ACC112 (cell line): Measurements from ENCODE around the gene KCNC2.

Experiments used
- H2AFZ ChIP-seq: fragments of 200-600 bp; sonication (generic); one replicate; pipeline ENCODE4 v1.6.0; 2017; ENCODE audit warnings: antibody characterized with exemption, low read length; ENCODE audit not compliant: unreplicated experiment
- H3K27ac ChIP-seq: fragments of 200-600 bp; sonication (generic); 2 replicates; pipeline ENCODE4 v1.5.1; 2014; ENCODE audit warnings: low read depth, mild to moderate bottlenecking, antibody characterized with exemption, low read length, moderate library complexity
- H3K27me3 ChIP-seq: fragments of 200-600 bp; sonication (generic); 2 replicates; pipeline ENCODE4 v1.6.1; 2014; ENCODE audit warnings: mild to moderate bottlenecking, antibody characterized with exemption, low read length, moderate library complexity, mixed read lengths; ENCODE audit not compliant: insufficient read depth
- H3K36me3 ChIP-seq: fragments of 200-600 bp; sonication (generic); 2 replicates; pipeline ENCODE4 v1.6.1; 2016; ENCODE audit warnings: mild to moderate bottlenecking, antibody characterized with exemption, low read length, moderate library complexity, mixed read lengths; ENCODE audit not compliant: insufficient read depth
- H3K4me1 ChIP-seq: fragments of 200-600 bp; sonication (generic); one replicate; pipeline ENCODE4 v1.6.1; 2016; ENCODE audit warnings: low read length, mixed read lengths; ENCODE audit not compliant: insufficient read depth, unreplicated experiment, control insufficient read depth
- H3K4me3 ChIP-seq: fragments of 200-600 bp; sonication (generic); 2 replicates; pipeline ENCODE4 v1.5.1; 2014; ENCODE audit warnings: mild to moderate bottlenecking, low read depth, low read length
- H3K79me2 ChIP-seq: fragments of 200-600 bp; sonication (generic); one replicate; pipeline ENCODE4 v1.6.0; 2016; ENCODE audit warnings: low read length; ENCODE audit not compliant: control insufficient read depth, unreplicated experiment, insufficient read depth

Gene KCNC2

DNA sequence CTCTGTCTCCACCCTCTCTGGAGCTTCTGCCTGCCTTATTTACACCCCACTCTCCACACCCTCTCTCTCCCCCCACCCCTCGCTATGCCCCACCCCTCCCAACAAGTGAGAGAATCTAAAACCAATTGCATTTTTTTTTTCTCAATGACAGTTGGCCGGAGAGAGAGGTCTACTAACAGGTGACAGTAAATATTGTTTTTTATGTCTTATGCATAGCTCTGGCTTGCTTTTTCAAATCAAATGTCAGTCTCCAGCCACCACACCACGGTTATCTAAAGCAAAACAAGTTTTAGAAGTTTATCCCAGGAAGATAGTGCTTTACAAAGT, at the start of gene KCNC2:
KCNC2 (minus strand) TSS at position 28 of the 327 bp plus-strand sequence.
- Histone ChIP-seq H3K79me2 (no peaks in the 10 kb centered on the region), H3K4me1 (no peaks in the 10 kb centered on the region), H3K4me3 (peak within 1 kb of the TSS; percentile 59), H3K36me3 (no peaks in the 10 kb centered on the region), H3K27ac (no peak within 1 kb of the TSS), H3K27me3 (peaks cover 74% of the 10 kb centered on the region), H2AFZ (no peak within 1 kb of the TSS)

- H3K79me2 ChIP-seq = no peaks in the 10 kb centered on the region
- H2AFZ ChIP-seq = no peak overlapping the region
- H3K4me1 ChIP-seq = no peaks in the 10 kb centered on the region
- no peak overlapping the region for H3K4me3 ChIP-seq
- no peak overlapping the region for H3K27ac ChIP-seq
- H3K36me3 ChIP-seq = no peaks in the 10 kb centered on the region
- no peaks in the 10 kb centered on the region for H3K27me3 ChIP-seq
Measured at GRCh38 chr12:75259143-75259542, 49.5 kb upstream of the KCNC2 start.

GRCh38 chr12:75257510-75257909, 47.9 kb upstream of the KCNC2 start:
- Histone ChIP-seq H2AFZ (peak overlapping the region; percentile 68), H3K27me3 (no peaks in the 10 kb centered on the region), H3K4me1 (no peaks in the 10 kb centered on the region), H3K27ac (no peak overlapping the region), H3K4me3 (peak overlapping the region; percentile 68), H3K79me2 (no peaks in the 10 kb centered on the region), H3K36me3 (no peaks in the 10 kb centered on the region)

- no peaks in the 10 kb centered on the region for H3K4me1 ChIP-seq
- no peaks in the 10 kb centered on the region for H3K36me3 ChIP-seq
- H2AFZ ChIP-seq = no peak overlapping the region
- H3K79me2 ChIP-seq = no peaks in the 10 kb centered on the region
- no peak overlapping the region for H3K27ac ChIP-seq
- no peak overlapping the region for H3K4me3 ChIP-seq
- H3K27me3 ChIP-seq = no peaks in the 10 kb centered on the region
Measured at GRCh38 chr12:75245108-75245507, 35.5 kb upstream of the KCNC2 start.

- Histone ChIP-seq H3K27ac (no peak overlapping the region), H3K36me3 (no peaks in the 10 kb centered on the region), H3K79me2 (no peaks in the 10 kb centered on the region), H3K4me3 (no peak overlapping the region), H3K4me1 (no peaks in the 10 kb centered on the region), H2AFZ (no peak overlapping the region), H3K27me3 (0 out of 2 replicates have a peak, but pooled peaks cover 6% of the 10 kb centered on the region)
Measured at GRCh38 chr12:75239987-75240386, 30.3 kb upstream of the KCNC2 start.

DNA sequence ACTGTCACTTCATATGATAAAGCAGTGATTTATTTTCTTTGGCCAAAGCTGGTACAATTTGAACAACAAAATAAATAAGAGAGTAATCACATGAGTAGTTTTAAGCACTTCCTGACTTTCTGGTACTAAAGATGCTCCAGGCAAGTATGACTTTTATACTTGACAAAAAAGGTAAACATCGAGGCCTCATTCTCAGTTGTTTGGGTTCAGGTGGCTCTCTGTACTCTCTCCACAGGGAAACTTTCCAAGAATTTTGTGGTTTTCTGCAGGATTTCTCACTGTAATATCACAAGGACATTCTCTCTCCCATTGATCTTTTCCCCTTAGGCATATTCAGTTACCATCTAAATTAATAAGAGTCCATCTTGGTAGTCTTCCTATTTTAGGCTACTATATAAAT, 26.6 kb upstream of the KCNC2 start:
- Histone ChIP-seq H3K4me3 (no peak overlapping the region), H2AFZ (no peak overlapping the region), H3K27ac (no peak overlapping the region), H3K79me2 (no peaks in the 10 kb centered on the region), H3K36me3 (no peaks in the 10 kb centered on the region), H3K27me3 (peaks cover 13% of the 10 kb centered on the region; the same call in 1 of the 2 replicates), H3K4me1 (no peaks in the 10 kb centered on the region)

DNA sequence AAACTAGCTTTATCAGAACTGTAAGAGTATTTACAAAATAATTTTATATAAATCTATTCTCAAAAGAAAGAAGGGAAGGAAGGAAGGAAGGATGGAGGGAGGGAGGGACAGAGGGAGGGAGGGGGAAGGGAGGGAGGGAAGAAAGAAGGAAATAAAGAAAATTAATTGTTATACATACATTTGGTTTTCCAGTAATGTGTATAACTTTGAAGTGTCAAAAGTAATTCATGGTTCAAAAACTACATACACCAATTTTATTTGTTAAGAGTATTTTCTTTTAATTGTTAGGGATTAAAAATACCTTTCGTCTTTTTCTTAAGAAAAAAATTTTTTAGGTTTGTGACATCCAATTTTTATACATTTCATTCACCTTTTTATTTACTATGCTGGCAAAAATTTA, 17.5 kb upstream of the KCNC2 start:
- Histone ChIP-seq H3K4me1 (no peaks in the 10 kb centered on the region), H3K4me3 (no peak overlapping the region), H3K79me2 (no peaks in the 10 kb centered on the region), H2AFZ (no peak overlapping the region), H3K36me3 (no peaks in the 10 kb centered on the region), H3K27me3 (peaks cover 14% of the 10 kb centered on the region; the same call in 1 of the 2 replicates), H3K27ac (no peak overlapping the region)

DNA sequence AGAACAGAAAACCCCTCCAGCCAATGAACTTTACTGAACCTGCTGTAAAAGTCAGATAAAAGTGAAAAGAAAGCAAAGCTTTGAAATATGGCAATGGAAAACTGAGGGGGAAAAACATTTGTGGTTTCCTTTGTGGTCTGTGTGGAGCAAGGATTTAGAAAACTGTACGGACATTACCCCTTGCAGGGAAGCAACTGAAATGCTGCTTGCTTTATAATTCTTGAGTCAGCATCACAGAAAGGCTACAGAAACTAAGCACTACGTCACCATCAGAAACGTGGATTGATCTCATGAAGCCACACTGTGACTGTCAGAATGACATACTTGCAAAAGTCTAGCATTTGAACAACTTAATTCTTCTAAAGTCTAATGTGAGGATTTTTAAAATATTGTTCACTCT, 2.4 kb upstream of the KCNC2 start:
- Histone ChIP-seq H3K27ac (no peak overlapping the region), H2AFZ (no peak overlapping the region), H3K79me2 (no peaks in the 10 kb centered on the region), H3K4me3 (no peak overlapping the region), H3K36me3 (no peaks in the 10 kb centered on the region), H3K27me3 (peaks cover 61% of the 10 kb centered on the region), H3K4me1 (no peaks in the 10 kb centered on the region)

DNA sequence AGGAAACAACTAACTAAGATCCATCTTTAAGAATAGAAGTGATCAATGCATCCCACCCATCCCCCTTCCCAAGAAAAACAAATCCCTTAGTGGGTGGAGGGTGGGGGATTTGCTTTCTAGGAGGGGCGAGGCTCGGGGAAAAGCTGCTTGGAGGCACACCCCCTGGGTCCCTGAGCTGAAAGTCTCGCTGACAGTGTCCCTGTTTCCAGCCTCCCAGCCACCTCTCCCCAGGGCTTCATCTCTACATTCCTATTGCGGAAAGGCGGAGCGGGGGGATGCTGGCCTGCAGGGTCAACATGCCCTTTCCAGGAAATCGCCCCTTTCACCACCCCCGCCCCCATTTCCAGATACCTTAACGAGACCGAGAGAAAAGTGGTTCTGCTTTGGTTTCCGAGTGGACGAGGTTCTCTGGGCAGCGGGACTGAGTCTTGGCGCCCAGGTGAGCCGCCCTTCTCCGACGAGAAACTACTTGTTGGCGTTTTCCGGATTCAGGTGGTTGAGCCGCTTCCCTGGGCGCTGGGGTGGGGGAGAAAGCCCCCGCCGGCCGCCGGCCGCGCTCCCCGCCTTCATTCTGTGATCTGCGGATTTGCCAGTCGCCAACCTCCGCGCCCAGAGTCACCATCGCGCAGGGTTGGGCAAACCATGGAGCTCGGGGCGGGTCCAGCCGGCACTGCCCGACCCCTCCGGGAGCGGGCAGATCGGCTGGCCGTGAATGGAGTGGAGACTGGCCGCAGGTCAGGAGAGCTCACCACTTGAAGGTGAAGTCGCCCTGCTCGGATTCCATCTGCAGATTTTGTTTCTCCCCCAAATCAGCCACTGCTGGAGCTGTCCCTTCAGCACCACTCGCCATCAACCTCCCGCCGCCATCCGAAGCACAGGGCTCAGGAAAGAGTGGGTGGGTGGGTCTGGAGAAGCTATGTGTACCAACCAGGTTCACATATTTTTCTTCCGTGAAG, 505 bp downstream of the KCNC2 start:
- no peaks in the 10 kb centered on the region for H3K4me1 ChIP-seq
- peak overlapping the region; percentile 59 for H3K4me3 ChIP-seq
- no peaks in the 10 kb centered on the region for H3K79me2 ChIP-seq
- H2AFZ ChIP-seq = no peak overlapping the region
- peaks cover 76% of the 10 kb centered on the region for H3K27me3 ChIP-seq
- H3K27ac ChIP-seq = no peak overlapping the region
- H3K36me3 ChIP-seq = no peaks in the 10 kb centered on the region

DNA sequence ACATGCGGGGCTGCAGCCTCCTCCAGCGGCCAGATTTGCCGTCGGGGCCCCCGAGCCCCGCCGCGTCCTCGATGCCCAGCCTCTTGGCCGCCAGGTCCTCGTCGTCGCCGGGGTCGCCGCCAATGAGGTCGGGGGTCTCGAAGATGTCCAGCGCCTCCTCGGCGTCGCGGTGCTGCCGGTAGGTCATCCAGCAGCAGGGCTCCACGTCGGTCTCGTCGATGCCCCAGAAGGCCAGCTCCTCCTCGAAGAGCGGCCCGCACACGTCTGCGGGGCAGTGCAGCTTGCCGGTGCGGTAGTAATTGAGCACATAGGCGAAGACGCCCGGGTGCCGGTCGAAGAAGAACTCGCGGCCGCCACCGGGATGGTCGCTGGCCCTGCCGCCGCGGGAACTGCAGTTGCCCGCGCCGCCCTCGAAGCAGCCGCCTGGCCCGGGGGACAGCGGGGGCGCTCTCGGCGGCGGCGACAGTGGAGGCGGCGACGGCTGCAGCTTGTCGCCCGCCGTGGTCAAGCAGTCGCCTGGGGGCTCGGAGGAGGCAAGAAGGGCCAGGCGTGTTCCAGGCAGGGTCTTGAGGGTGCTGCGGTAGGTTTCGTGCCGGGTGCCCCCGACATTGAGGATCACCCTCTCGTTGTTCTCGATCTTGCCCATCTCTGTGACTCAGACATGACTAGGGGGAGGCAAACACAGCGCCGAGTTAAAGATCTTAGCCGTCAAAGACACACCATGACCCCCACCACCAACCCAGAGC, 2.1 kb downstream of the KCNC2 start:
- no peak overlapping the region for H2AFZ ChIP-seq

More for the DNA sequence above, 2.1 kb downstream of the KCNC2 start:
- H3K4me3 ChIP-seq = no peak overlapping the region
- H3K27ac ChIP-seq = no peak overlapping the region
- no peaks in the 10 kb centered on the region for H3K4me1 ChIP-seq
- H3K79me2 ChIP-seq = no peaks in the 10 kb centered on the region
- no peaks in the 10 kb centered on the region for H3K36me3 ChIP-seq
- peaks cover 85% of the 10 kb centered on the region for H3K27me3 ChIP-seq
